Panc1 (cell line): ENCODE data around the gene PHTF2.

ENCODE experiments used
- CTCF ChIP-seq: fragments of 450-650 bp; IDR thresholded peaks from 2 replicates; pipeline ENCODE4 v1.5.1; 2017; ENCODE audit warnings: mild to moderate bottlenecking
- POLR2AphosphoS5 ChIP-seq: IDR thresholded peaks from 2 replicates; pipeline ENCODE4 v1.6.1; 2012; ENCODE audit warnings: mild to moderate bottlenecking, low read depth, low read length, moderate library complexity
- REST ChIP-seq, 2 experiments: IDR thresholded peaks; 2 replicates each; pipeline ENCODE4 v1.6.1; 2011 to 2012; ENCODE audit warnings: low read depth in 2 of 2, control low read depth in 1 of 2, low read length in 1 of 2, mild to moderate bottlenecking in 1 of 2, moderate library complexity in 1 of 2; ENCODE audit not compliant: insufficient read depth in 1 of 2
- SIN3A ChIP-seq: IDR thresholded peaks from 2 replicates; pipeline ENCODE4 v1.6.1; 2012; ENCODE audit warnings: low read depth, mild to moderate bottlenecking, low read length, moderate library complexity, borderline replicate concordance; ENCODE audit not compliant: insufficient read depth
- TCF7L2 ChIP-seq: IDR thresholded peaks from 2 replicates; pipeline ENCODE4 v1.6.1; 2011; ENCODE audit warnings: mild to moderate bottlenecking, low read depth, low read length, inconsistent platforms

- TF ChIP-seq CTCF: no peak
- TF ChIP-seq POLR2AphosphoS5: no peak
- no peak for TF ChIP-seq REST (IDR thresholded peaks at IDR 0.05; ENCODE audit: insufficient read depth in 1 of 2, low read depth in 2 of 2, low read length in 1 of 2)
- TF ChIP-seq SIN3A: no peak
- TF ChIP-seq TCF7L2: no peak
Measured at GRCh38 chr7:77985974-77986339, 187.4 kb downstream of the PHTF2 start.
